ENCODE measurements around the gene ITGA5. TPM values are rescaled to one million over a fixed set of nuclear protein-coding genes. Genes with fewer than 3 reads are reported as not detected.

Gene ITGA5
- total RNA-seq, 2 donors from 2014 or later = 44.2 to 99.4 TPM

DNA sequence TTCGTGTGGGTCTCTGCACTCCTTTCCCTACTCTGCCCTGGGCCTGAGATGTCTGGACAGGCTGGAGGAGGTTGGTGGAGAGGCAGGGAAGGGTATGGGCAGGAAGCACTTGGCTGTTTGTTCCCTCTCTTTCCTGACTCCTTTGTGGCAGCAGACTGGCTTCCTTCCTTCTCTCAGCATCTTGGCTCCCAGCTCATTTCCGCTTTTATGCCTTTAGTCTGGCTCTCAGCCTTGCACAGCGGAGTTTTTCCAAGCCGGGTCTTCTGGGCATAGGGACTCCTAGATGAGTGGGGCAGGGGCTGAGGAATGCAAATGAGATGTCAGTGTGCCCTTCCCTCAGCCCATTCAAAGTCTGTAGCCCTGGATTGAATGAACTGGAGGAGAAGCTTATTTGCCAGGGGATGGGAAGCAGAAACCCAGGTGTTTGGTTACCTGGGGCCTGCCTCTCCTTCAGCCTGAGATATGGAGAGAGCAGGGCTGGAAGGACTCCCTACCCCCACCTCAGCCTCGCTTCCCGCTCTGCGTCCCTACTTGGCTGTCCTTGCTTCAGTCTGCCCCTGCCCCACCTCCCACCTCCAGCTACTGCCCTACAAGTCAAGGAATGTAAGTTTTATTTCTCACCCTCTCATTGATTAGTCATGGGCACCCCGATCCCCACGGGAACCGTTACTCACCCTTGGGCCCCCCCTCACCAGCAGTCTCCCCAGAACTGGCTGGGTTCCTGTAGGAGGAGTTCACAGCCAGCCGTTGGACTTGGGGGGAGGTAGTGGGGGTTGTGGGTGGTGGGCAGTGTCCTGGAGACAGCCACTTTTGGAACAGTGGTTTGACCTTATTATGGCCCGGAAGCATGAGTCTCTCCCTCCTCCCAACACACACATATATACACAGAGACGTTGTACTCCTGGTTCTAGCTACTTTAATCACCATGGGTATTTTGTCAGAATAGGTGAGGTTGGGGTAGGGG, 9.3 kb upstream of the ITGA5 start:
- intact Hi-C loops (cut with DNase I) = no loop called here
- Histone ChIP-seq H3K36me3 (no peaks in the 10 kb centered on the region), H3K9me3 (no peaks in the 10 kb centered on the region), H3K27me3 (replicated peaks; ENCODE audit: insufficient read depth) (no peaks in the 10 kb centered on the region), H3K4me3 (no peak overlapping the region), H3K4me1 (replicated peaks) (no peaks in the 10 kb centered on the region), H3K27ac (peak overlapping the region; percentile 54 to 62)
- TF ChIP-seq POLR2AphosphoS5 (IDR thresholded peaks at IDR 0.05) (no peak), POLR2A (IDR thresholded peaks at IDR 0.05) (no peak)
- TF ChIP-seq, protein P1, sequence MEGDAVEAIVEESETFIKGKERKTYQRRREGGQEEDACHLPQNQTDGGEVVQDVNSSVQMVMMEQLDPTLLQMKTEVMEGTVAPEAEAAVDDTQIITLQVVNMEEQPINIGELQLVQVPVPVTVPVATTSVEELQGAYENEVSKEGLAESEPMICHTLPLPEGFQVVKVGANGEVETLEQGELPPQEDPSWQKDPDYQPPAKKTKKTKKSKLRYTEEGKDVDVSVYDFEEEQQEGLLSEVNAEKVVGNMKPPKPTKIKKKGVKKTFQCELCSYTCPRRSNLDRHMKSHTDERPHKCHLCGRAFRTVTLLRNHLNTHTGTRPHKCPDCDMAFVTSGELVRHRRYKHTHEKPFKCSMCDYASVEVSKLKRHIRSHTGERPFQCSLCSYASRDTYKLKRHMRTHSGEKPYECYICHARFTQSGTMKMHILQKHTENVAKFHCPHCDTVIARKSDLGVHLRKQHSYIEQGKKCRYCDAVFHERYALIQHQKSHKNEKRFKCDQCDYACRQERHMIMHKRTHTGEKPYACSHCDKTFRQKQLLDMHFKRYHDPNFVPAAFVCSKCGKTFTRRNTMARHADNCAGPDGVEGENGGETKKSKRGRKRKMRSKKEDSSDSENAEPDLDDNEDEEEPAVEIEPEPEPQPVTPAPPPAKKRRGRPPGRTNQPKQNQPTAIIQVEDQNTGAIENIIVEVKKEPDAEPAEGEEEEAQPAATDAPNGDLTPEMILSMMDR (IDR thresholded peaks at IDR 0.05) = no peak
- 44% methylated on average over 13 of the region's 13 CpGs for WGBS
- DNase-seq (ENCODE audit: low spot score) = no peak

DNA sequence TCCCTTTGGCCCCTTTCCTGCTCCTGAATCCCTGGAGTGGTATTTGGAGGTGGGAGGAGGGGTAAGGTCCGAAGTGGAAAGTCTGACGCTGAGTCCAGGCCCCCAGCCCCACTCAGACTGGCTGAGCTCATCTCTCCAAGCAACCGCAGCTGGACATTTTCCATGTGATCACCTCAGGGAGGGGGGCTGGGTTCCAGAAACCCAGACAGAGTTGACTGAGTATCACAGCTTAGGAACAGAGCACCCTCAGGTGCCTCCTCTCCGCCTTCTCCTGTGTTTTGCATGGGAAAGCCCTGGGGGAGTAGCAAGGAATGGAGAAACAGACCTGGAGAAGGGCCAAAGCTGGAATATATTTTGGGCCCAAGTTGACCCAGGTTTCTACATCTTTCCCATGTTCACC, 8.0 kb upstream of the ITGA5 start:
- TF ChIP-seq POLR2A (IDR thresholded peaks at IDR 0.05) = no peak
- TF ChIP-seq, protein P1 (IDR thresholded peaks at IDR 0.05) = no peak
- no peak for TF ChIP-seq POLR2AphosphoS5 (IDR thresholded peaks at IDR 0.05)
- no peaks in the 10 kb centered on the region for H3K27me3 ChIP-seq (replicated peaks; ENCODE audit: insufficient read depth)
- WGBS = 70% methylated on average over 4 of the region's 4 CpGs
- H3K36me3 ChIP-seq = no peaks in the 10 kb centered on the region
- H3K27ac ChIP-seq = peak overlapping the region in 1 of 2 donors; percentile 62
- H3K4me3 ChIP-seq = no peak overlapping the region
- intact Hi-C loops (cut with DNase I) = no loop called here
- no peaks in the 10 kb centered on the region for H3K4me1 ChIP-seq (replicated peaks)
- no peaks in the 10 kb centered on the region for H3K9me3 ChIP-seq
- DNase-seq (ENCODE audit: low spot score) = no peak

DNA sequence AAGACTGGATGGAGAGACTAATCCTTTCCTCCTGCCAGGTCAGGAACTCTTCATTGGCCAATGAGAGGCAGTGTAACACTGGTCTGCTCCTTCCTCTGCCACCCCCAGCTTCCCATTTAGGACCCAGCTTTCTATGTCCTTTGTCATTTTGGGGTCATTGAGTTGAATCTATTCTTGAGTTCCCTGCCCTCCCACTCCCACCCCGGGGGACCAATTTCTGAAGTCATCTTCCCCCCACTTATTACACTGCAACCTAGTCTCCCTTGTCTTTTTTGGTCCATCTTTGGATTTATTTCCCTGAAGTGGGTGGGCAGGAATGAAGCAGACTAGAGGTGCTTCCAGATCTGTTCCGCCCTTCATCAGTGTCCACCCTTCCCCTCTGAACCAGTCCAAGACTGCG, 7.6 kb upstream of the ITGA5 start:
- H3K4me1 ChIP-seq (replicated peaks) = no peaks in the 10 kb centered on the region
- WGBS = 84% methylated on average over 3 of the region's 3 CpGs
- no peak overlapping the region for H3K4me3 ChIP-seq
- H3K36me3 ChIP-seq = no peaks in the 10 kb centered on the region
- TF ChIP-seq POLR2A (IDR thresholded peaks at IDR 0.05) = no peak
- no peak for TF ChIP-seq POLR2AphosphoS5 (IDR thresholded peaks at IDR 0.05)
- TF ChIP-seq, protein P1 (IDR thresholded peaks at IDR 0.05) = no peak
- no peaks in the 10 kb centered on the region for H3K9me3 ChIP-seq
- no peaks in the 10 kb centered on the region for H3K27me3 ChIP-seq (replicated peaks; ENCODE audit: insufficient read depth)
- peak overlapping the region in 1 of 2 donors; percentile 62 for H3K27ac ChIP-seq
- intact Hi-C loops (cut with DNase I) = no loop called here
- DNase-seq (ENCODE audit: low spot score) = no peak

DNA sequence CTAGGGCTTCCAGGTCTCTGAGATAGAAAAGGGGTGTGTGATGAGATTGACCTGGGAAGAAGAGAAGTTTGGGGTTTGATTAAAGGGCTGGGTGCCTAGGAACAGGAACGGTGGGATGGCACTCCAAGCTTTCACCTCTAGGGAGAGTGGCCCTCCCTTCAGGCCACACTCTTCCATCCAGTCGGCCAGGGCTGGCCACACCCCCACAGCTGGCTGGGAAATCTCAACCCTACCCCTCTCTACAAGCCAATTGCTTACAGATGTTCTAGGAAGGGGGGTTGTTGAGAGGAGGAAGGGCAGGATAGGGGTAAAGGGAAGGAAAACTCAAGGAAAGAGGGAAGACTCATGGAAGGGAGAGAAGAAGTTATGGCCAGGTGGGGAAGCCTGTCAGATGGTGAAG, 6.6 kb upstream of the ITGA5 start:
- Histone ChIP-seq H3K4me1 (replicated peaks) (no peaks in the 10 kb centered on the region), H3K36me3 (no peaks in the 10 kb centered on the region), H3K27ac (no peak overlapping the region), H3K4me3 (no peak overlapping the region), H3K27me3 (replicated peaks; ENCODE audit: insufficient read depth) (no peaks in the 10 kb centered on the region), H3K9me3 (no peaks in the 10 kb centered on the region)
- no peak for TF ChIP-seq POLR2A (IDR thresholded peaks at IDR 0.05)
- TF ChIP-seq, protein P1 (IDR thresholded peaks at IDR 0.05) = no peak
- no peak for TF ChIP-seq POLR2AphosphoS5 (IDR thresholded peaks at IDR 0.05)
- WGBS = 28% methylated on average over 2 of the region's 2 CpGs
- intact Hi-C loops (cut with DNase I) = no loop called here
- no peak for DNase-seq (ENCODE audit: low spot score)

DNA sequence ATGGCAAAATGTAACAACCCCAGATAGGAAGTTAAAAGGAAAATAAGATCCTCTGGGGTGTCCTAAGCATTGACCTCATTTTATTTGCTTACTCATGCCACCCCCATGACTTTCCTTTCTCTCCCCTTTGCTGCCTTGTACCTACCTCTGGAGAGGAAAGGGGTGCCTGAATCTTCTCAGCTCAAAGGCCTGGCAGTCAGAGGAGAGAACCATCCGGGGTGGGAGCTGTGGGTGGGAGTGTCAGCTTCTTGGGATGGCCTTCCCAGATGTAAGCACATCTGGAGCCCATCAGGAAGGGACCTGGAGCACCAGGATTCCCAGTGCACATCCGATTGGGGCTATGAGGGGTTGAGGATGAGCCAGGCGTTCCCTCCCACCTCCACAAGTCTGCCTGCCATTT, 5.2 kb upstream of the ITGA5 start:
- 59% methylated on average over 3 of the region's 3 CpGs for WGBS
- Histone ChIP-seq H3K4me1 (replicated peaks) (no peaks in the 10 kb centered on the region), H3K4me3 (no peak overlapping the region), H3K36me3 (no peaks in the 10 kb centered on the region), H3K27me3 (replicated peaks; ENCODE audit: insufficient read depth) (no peaks in the 10 kb centered on the region), H3K27ac (peak overlapping the region in 1 of 2 donors; percentile 84), H3K9me3 (no peaks in the 10 kb centered on the region)
- TF ChIP-seq, protein P1 (IDR thresholded peaks at IDR 0.05) = no peak
- no peak for TF ChIP-seq POLR2AphosphoS5 (IDR thresholded peaks at IDR 0.05)
- TF ChIP-seq POLR2A (IDR thresholded peaks at IDR 0.05) = no peak
- no peak for DNase-seq (ENCODE audit: low spot score)
- intact Hi-C loops (cut with DNase I) = no loop called here

Measured in prostate gland (tissue), 2 donors.